Measurements from ENCODE around the gene EML3. TPM values are rescaled to one million over a fixed set of nuclear protein-coding genes. Genes with fewer than 3 reads are reported as not detected.

EML3 gene
- total and polyA plus RNA-seq, 8 donors = 22.0 to 86.4 (median 24.5) TPM

- intact Hi-C loops (cut with DNase I) = no loop called here
- no peak for DNase-seq
- peaks cover 6 to 13% (median 8%) of the 10 kb centered on the region in 3 donors for H3K4me1 ChIP-seq
- TF ChIP-seq, protein P1, sequence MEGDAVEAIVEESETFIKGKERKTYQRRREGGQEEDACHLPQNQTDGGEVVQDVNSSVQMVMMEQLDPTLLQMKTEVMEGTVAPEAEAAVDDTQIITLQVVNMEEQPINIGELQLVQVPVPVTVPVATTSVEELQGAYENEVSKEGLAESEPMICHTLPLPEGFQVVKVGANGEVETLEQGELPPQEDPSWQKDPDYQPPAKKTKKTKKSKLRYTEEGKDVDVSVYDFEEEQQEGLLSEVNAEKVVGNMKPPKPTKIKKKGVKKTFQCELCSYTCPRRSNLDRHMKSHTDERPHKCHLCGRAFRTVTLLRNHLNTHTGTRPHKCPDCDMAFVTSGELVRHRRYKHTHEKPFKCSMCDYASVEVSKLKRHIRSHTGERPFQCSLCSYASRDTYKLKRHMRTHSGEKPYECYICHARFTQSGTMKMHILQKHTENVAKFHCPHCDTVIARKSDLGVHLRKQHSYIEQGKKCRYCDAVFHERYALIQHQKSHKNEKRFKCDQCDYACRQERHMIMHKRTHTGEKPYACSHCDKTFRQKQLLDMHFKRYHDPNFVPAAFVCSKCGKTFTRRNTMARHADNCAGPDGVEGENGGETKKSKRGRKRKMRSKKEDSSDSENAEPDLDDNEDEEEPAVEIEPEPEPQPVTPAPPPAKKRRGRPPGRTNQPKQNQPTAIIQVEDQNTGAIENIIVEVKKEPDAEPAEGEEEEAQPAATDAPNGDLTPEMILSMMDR (IDR thresholded peaks at IDR 0.05) = no peak
- no peaks in the 10 kb centered on the region for H3K9me3 ChIP-seq
- H3K27ac ChIP-seq = no peak overlapping the region
- no peak overlapping the region for H3K4me3 ChIP-seq
- no peaks in the 10 kb centered on the region for H3K27me3 ChIP-seq
- peaks cover 0 to 8% (median under 1%) of the 10 kb centered on the region in 3 donors for H3K36me3 ChIP-seq
- FAIRE-seq = no peak
- no peak for ATAC-seq
- whole genome bisulfite sequencing, 2 donors = 83 to 89% methylated on average over 8 of the region's 8 CpGs
Measured at GRCh38 chr11:62644220-62644619, 31.6 kb upstream of the EML3 start.

GRCh38 chr11:62632492-62632891, 19.9 kb upstream of the EML3 start:
- Histone ChIP-seq H3K36me3 (peaks cover 3 to 93% (median 45%) of the 10 kb centered on the region in 3 donors), H3K4me1 (no peaks in the 10 kb centered on the region), H3K27me3 (no peaks in the 10 kb centered on the region), H3K9me3 (no peaks in the 10 kb centered on the region), H3K27ac (no peak overlapping the region), H3K4me3 (no peak overlapping the region)
- TF ChIP-seq, protein P1 (IDR thresholded peaks at IDR 0.05) = no peak
- FAIRE-seq (no peak), ATAC-seq (peak in 1 of 4 donors; percentile 28), DNase-seq (no peak)
- WGBS, 2 donors = 65 to 71% methylated on average over 6 of the region's 6 CpGs
- intact Hi-C loops (cut with DNase I) = no loop called here

DNA sequence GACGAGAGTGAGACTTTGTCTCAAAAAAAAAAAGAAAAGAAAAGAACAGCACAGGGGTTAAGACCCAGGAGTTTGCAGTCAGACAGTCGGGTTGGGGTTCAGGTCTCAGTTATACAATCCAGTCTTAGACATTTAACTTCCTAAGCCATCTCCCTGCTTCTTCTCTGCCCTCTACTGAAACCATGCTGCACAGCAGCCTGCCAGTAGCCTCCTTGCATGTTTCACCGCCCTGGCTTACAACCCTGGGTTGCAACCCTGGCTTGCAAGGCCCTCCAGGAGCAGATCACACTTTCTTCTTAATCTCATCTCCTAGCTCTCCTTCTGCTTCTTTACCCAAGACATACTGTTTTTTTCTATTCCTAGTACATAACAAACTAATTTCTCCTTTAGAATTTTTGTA, 15.1 kb upstream of the EML3 start:
- Histone ChIP-seq H3K27me3 (no peaks in the 10 kb centered on the region), H3K36me3 (peaks cover 8 to 69% (median 44%) of the 10 kb centered on the region in 3 donors), H3K9me3 (no peaks in the 10 kb centered on the region), H3K4me3 (no peak overlapping the region), H3K4me1 (no peaks in the 10 kb centered on the region), H3K27ac (no peak overlapping the region)
- FAIRE-seq (no peak), ATAC-seq (no peak), DNase-seq (no peak)
- intact Hi-C loops (cut with DNase I) = no loop called here
- TF ChIP-seq, protein P1 (IDR thresholded peaks at IDR 0.05) = no peak
- WGBS, 2 donors = 89 to 93% methylated on average over 3 of the region's 3 CpGs

DNA sequence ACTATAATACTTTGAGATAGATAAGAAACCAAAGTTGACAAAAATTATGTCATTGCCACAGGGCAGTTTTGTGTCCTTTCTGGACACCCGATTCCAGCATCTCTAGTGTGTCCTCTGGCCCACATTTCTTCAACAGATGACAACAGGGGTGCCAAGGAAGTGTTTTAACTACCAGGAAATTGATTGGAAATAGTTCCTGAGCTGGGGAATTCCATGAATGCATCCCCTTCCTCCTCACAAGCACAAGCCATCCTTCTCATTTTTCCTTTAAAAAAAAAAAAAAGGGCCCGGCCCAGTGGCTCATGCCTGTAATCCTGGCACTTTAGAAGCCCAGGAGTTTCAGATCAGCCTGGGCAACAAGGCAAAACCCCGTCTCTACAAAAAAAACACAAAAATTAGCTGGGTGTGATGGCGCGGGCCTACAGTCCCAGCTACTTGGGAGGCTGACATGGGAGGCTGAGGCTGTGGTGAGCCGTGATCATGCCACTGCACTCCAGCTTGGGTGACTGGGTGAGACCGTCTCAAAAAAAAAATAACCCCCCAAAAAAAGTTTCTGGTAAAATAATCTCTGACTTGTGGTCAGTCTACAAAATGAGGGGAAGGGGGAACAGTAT, 10.0 kb upstream of the EML3 start:
- H3K36me3 ChIP-seq = peaks cover 5 to 21% (median 19%) of the 10 kb centered on the region in 3 donors
- intact Hi-C loops (cut with DNase I) = no loop called here
- no peaks in the 10 kb centered on the region for H3K9me3 ChIP-seq
- H3K4me1 ChIP-seq = peaks cover 0 to 9% (median 7%) of the 10 kb centered on the region in 3 donors
- H3K27ac ChIP-seq = peak overlapping the region; percentile 49 to 84 (median 74)
- TF ChIP-seq, protein P1 (IDR thresholded peaks at IDR 0.05) = no peak
- FAIRE-seq = no peak
- ATAC-seq = no peak
- peak overlapping the region in 3 of 4 donors; percentile 10 to 79 (median 55) for H3K4me3 ChIP-seq
- no peaks in the 10 kb centered on the region for H3K27me3 ChIP-seq
- no peak for DNase-seq
- WGBS, 2 donors = 89 to 94% methylated on average over 7 of the region's 7 CpGs

All from pancreas (tissue), 10 donors.